H4 (cell line): ENCODE results near the gene FBLN1. TPM values are rescaled to one million over a fixed set of nuclear protein-coding genes. Genes with fewer than 3 reads are reported as not detected.
A peak's percentile ranks its signal among the peaks of the same experiment; 100 is the strongest.

Source experiments
- DNase-seq: peaks from one replicate; pipeline ENCODE4 v3.0.0-alpha.2; 2015; ENCODE audit warnings: low spot score
- total RNA-seq: library from RNA; depleted of rRNA; stranded (reverse); fragments of >200 nt; shearing (Covaris generic); gene quantifications from 2 replicates; pipeline ENCODE4 v1.2.3, GENCODE V29; 2014

FBLN1 gene
- total RNA-seq, 1 experiment from 2014 or later = 0.37 TPM

- no peak for DNase-seq
These were observed 63.3 kb downstream of the FBLN1 start for GRCh38 chr22:45565973-45566372.

DNA sequence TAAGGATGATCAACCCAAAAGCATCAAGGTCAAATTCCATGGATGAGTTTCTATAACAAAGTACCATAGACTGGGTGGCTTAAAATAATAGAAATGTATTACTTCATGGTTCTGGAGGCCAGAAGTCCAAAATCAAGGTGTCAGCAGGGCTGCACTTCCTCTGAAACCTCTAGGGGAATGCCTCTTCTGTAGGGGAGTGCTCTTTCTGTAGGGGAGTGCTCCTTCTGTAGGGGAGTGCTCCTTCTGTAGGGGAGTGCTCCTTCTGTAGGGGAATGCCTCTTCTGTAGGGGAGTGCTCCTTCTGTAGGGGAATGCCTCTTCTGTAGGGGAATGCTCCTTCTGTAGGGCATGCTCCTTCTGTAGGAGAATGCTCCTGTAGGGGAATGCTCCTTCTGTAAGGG, 65.5 kb downstream of the FBLN1 start:
- no peak for DNase-seq

GRCh38 chr22:45571089-45571488, 68.4 kb downstream of the FBLN1 start:
- no peak for DNase-seq

GRCh38 chr22:45572444-45572843, 69.8 kb downstream of the FBLN1 start:
- no peak for DNase-seq

- DNase-seq = no peak
These were observed 71.5 kb downstream of the FBLN1 start for GRCh38 chr22:45574069-45574703.

DNA sequence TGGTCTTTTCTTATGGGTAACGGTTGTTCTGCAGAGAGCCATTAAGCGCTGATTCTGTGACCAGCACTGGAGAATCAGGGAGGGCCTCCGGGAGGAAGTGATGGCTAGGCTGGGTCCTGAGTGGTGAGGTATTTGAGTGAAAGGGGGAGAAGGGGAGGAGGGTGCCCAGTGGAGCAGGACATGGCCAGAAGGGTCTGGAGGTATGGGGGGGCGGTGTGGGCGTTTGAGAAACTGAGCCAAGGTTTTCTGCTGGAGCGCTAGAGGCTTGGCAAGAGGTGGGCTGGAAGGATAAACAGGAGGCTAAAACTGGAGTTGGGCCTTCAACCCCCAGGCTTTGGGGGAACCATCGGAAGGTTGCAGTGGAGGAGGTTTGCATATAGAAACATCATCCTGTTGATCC, 72.5 kb downstream of the FBLN1 start:
- no peak for DNase-seq

GRCh38 chr22:45575607-45576272, 73.1 kb downstream of the FBLN1 start:
- no peak for DNase-seq

- no peak for DNase-seq
These were observed 73.6 kb downstream of the FBLN1 start for GRCh38 chr22:45576273-45576625.

GRCh38 chr22:45576730-45577464, 74.2 kb downstream of the FBLN1 start:
- no peak for DNase-seq

DNA sequence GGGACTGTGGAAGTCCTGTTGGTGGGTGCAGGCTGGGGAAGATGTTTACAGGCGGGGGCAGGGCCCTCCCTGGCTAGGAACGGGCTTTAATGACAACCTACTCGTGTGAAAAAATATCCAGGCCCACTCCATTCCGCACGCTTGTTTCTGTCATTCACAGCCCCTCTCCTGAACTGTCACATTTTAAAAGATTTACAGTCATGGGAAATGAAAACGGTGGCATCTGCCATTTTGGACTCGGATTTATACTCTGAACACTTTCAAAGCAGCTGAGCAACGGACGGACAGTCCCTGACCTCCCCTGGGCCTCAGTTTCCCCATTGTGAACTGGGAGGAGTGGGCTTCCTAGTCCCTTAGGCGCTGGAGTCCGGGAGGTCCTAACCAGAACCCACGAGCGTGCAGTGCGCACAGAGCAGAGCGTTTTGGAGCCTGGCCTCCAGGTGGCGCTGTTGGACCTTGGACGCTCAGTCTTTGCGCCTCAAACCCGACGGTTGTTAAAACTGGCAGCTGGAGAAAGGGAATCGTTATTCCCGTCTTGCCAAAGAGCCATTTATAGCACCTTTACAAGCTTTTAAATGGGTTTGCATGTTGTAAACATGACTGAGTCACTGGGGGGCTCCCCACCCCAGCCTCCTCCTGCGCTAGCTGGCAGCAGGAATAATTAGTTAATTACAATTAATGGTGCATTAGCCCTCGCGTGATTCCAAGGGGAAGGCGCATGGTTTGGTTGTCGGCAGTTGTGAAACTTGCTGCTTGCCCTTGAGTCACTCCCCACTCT, 75.3 kb downstream of the FBLN1 start:
- peak; percentile 77 for DNase-seq

- no peak for DNase-seq
These were observed 76.0 kb downstream of the FBLN1 start for GRCh38 chr22:45578524-45579147.

- no peak for DNase-seq
These were observed 76.6 kb downstream of the FBLN1 start for GRCh38 chr22:45579306-45579705.

- no peak for DNase-seq
These were observed 77.4 kb downstream of the FBLN1 start for GRCh38 chr22:45579806-45580725.

GRCh38 chr22:45580726-45581381, 78.2 kb downstream of the FBLN1 start:
- no peak for DNase-seq

DNA sequence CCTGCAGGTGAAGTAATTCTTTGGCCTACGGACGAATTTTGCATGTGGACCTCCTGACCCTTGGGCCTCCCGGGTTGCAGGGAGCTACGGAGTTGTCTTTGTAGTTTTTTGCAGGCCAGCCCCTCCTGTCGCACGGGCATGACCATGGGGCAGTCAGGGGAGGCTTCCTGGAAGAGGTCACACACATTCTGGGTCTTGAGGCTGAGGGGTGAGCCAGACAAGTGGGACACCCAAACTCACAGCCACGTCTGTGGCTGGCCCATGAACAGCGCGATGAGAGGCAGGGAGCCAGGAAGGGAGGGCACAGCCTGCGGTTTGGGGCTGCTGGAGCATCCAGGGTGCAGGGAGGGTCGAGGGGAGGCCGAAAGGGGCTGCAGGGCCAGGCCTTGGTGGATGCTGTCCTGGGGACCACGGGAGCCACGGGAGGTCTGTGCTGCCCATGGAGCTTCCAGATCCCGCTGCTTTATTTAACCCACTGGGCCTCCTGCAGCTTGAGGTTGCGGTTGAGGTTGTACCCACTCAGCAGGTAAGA, 78.9 kb downstream of the FBLN1 start:
- DNase-seq = no peak

DNA sequence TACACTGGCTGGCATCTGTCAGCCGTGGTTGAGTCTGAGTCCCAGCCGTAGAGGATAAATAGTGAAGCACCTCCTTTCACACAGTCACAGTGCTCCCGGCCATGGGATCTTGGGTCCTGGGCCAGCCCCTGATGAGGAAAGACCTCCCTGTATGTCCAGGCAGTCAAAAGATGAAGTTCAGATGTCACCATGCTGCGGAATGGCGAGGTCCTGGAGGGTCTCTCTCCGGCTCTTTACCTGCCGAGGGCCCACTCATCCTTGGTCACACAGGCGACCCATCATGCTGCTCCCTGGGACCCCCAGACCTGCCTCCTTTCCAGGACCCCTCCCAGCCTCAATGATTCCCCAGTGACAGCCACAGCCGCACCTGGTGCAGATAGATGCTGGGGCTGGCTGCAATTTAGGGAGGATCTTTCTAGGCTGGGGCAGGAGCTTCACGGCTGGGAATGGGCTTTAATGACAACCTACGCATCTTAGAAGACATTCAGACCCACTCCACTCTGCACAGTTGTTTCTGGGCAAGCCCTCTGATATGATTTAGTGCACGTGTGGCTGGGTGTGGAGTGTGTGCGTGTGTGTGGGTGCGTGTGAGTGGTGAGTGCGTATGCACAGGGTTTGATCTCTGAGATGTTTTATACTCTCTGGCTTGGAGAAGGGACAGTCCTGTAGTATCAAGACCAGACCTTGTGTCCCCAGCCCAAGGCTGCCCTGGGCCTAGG, 79.7 kb downstream of the FBLN1 start:
- DNase-seq = no peak

- no peak for DNase-seq
These were observed 80.3 kb downstream of the FBLN1 start for GRCh38 chr22:45582955-45583320.

DNA sequence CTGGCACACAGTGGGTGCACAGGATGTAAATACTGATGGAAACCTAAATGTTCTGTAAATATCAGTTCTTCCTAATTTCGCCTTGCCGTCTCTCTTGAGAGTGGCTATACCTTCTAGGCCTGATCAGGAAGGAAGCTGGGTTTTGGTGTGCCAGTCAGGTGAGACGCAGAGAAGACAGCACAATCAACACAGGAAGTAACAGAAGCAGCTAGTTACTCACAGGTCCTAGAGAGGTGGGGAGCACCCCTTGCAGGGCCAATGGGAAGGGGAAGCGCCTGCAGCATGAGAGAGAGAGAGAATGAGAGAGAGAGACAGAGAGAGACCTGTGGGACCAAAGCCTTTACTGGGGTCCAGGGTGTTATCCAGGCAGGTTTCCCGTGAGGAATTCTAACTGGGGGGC, 80.8 kb downstream of the FBLN1 start:
- DNase-seq = no peak

DNA sequence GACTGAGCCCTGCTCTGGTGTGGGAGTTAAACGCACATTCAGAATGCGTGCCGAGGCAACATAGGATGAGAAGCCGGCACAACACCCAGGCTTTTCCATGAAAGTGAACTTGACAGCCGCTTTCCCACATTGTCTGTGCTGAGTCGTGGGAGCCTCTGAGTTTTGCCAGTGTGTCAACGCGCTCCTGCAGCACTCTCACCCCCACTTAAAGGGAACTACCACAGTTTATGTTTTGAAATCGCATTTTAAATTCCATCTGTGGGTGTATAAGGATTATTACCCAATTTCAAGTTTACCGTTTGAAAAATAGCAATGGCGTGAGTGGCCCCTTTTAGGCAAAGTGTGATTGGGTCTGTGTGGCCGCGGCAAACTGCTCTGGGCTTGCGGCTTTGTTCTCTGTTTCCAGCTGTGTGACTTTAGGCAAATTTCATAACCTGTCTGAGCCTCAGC, 81.5 kb downstream of the FBLN1 start:
- DNase-seq = no peak
